ENCODE data around the gene TEAD1. TPM values are rescaled to one million over a fixed set of nuclear protein-coding genes. Genes with fewer than 3 reads are reported as not detected.

The TEAD1 gene
- total and polyA plus RNA-seq, 10 of the 15 experiments (the other 5 are each of a cell fraction or from before 2014, with no cell fraction given): 0.01 to 0.59 (median 0.04) TPM; not detected in 6

GRCh38 chr11:12778240-12778905 lies 104.2 kb downstream of the TEAD1 start:
- Histone ChIP-seq H3K27me3 (replicated peaks in 1 of 2; ENCODE audit: control insufficient read depth in 2 of 2, insufficient read depth in 2 of 2, low read length in 1 of 2) (no peaks in the 10 kb centered on the region), H3K4me1 (ENCODE audit: control insufficient read depth, insufficient read depth, low read length) (no peaks in the 10 kb centered on the region), H3K27ac (ENCODE audit: control insufficient read depth, insufficient read depth) (no peak overlapping the region), H3K36me3 (ENCODE audit: control insufficient read depth in 2 of 2, insufficient read depth in 2 of 2, low read length in 1 of 2) (no peaks in the 10 kb centered on the region), H3K9me3 (replicated peaks; ENCODE audit: control insufficient read depth, insufficient read depth, low read length) (no peaks in the 10 kb centered on the region), H3K4me2 (ENCODE audit: control insufficient read depth, insufficient read depth) (no peak overlapping the region), H3K79me2 (ENCODE audit: control insufficient read depth, insufficient read depth, low read length) (no peaks in the 10 kb centered on the region), H4K20me1 (ENCODE audit: control insufficient read depth, insufficient read depth) (no peaks in the 10 kb centered on the region), H3K4me3 (no peak overlapping the region), H2AFZ (ENCODE audit: control insufficient read depth, low read depth, low read length) (no peak overlapping the region), H3K9ac (ENCODE audit: control insufficient read depth, insufficient read depth, low read length) (no peak overlapping the region)
- CTCF ChIA-PET: no interaction called here
- POLR2A ChIA-PET: no interaction called here
- 0% methylated on average over 2 of the region's 2 CpGs for WGBS (ENCODE audit: insufficient coverage, insufficient replicate concordance, low lambda C conversion rate, missing lambda C conversion rate)
- SMC1A ChIA-PET (ENCODE audit: uncharacterized antibody, unreplicated experiment): interaction anchor here (1.2 kb wide), 1 partner anchor 13 kb away, joined by 3 read pairs; no protein-coding TSS in a partner anchor
- intact Hi-C loops (cut with micrococcal nuclease; ENCODE audit: unreplicated experiment) (no loop called here), in situ Hi-C loops (cut with MboI) (no loop called here)
- no peak for DNase-seq (ENCODE audit: low read depth, low spot score)
- no TSS peak for BruUV-seq (replicated peaks)
- FAIRE-seq: no peak
- RAD21 ChIA-PET (ENCODE audit: unreplicated experiment): no interaction called here
- ATAC-seq: no peak
- TF ChIP-seq, protein P1, sequence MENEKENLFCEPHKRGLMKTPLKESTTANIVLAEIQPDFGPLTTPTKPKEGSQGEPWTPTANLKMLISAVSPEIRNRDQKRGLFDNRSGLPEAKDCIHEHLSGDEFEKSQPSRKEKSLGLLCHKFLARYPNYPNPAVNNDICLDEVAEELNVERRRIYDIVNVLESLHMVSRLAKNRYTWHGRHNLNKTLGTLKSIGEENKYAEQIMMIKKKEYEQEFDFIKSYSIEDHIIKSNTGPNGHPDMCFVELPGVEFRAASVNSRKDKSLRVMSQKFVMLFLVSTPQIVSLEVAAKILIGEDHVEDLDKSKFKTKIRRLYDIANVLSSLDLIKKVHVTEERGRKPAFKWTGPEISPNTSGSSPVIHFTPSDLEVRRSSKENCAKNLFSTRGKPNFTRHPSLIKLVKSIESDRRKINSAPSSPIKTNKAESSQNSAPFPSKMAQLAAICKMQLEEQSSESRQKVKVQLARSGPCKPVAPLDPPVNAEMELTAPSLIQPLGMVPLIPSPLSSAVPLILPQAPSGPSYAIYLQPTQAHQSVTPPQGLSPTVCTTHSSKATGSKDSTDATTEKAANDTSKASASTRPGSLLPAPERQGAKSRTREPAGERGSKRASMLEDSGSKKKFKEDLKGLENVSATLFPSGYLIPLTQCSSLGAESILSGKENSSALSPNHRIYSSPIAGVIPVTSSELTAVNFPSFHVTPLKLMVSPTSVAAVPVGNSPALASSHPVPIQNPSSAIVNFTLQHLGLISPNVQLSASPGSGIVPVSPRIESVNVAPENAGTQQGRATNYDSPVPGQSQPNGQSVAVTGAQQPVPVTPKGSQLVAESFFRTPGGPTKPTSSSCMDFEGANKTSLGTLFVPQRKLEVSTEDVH (IDR thresholded peaks at IDR 0.05; ENCODE audit: low read depth, partially characterized antibody): no peak
- TF ChIP-seq SREBF1 (IDR thresholded peaks at IDR 0.05; ENCODE audit: low read length) (no peak), MEF2B (IDR thresholded peaks at IDR 0.05; ENCODE audit: partially characterized antibody, poor library complexity, severe bottlenecking) (no peak), CHD1 (IDR thresholded peaks at IDR 0.05; ENCODE audit: low read depth, low read length) (no peak), BACH1 (IDR thresholded peaks at IDR 0.05; ENCODE audit: borderline replicate concordance) (no peak), DPF2 (IDR thresholded peaks at IDR 0.05) (no peak), ZNF384 (IDR thresholded peaks at IDR 0.05; ENCODE audit: borderline replicate concordance, low read depth, low read length) (no peak), MEF2A (IDR thresholded peaks at IDR 0.05; ENCODE audit: insufficient read depth, low read depth, low read length) (no peak), USF1 (IDR thresholded peaks at IDR 0.05; ENCODE audit: borderline replicate concordance, extremely low read length, insufficient read depth, low read depth, low read length) (no peak), MYB (IDR thresholded peaks at IDR 0.05; ENCODE audit: borderline replicate concordance, low read depth, low read length) (no peak), SMAD1 (IDR thresholded peaks at IDR 0.05; ENCODE audit: low read depth, partially characterized antibody) (no peak), CREB1 (IDR thresholded peaks at IDR 0.05; ENCODE audit: low read depth) (no peak), ZNF217 (IDR thresholded peaks at IDR 0.05) (no peak), ZSCAN29 (IDR thresholded peaks at IDR 0.05) (no peak)
- TF ChIP-seq, protein P2, sequence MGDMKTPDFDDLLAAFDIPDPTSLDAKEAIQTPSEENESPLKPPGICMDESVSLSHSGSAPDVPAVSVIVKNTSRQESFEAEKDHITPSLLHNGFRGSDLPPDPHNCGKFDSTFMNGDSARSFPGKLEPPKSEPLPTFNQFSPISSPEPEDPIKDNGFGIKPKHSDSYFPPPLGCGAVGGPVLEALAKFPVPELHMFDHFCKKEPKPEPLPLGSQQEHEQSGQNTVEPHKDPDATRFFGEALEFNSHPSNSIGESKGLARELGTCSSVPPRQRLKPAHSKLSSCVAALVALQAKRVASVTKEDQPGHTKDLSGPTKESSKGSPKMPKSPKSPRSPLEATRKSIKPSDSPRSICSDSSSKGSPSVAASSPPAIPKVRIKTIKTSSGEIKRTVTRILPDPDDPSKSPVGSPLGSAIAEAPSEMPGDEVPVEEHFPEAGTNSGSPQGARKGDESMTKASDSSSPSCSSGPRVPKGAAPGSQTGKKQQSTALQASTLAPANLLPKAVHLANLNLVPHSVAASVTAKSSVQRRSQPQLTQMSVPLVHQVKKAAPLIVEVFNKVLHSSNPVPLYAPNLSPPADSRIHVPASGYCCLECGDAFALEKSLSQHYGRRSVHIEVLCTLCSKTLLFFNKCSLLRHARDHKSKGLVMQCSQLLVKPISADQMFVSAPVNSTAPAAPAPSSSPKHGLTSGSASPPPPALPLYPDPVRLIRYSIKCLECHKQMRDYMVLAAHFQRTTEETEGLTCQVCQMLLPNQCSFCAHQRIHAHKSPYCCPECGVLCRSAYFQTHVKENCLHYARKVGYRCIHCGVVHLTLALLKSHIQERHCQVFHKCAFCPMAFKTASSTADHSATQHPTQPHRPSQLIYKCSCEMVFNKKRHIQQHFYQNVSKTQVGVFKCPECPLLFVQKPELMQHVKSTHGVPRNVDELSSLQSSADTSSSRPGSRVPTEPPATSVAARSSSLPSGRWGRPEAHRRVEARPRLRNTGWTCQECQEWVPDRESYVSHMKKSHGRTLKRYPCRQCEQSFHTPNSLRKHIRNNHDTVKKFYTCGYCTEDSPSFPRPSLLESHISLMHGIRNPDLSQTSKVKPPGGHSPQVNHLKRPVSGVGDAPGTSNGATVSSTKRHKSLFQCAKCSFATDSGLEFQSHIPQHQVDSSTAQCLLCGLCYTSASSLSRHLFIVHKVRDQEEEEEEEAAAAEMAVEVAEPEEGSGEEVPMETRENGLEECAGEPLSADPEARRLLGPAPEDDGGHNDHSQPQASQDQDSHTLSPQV (IDR thresholded peaks at IDR 0.05): no peak
- TF ChIP-seq, protein P3, sequence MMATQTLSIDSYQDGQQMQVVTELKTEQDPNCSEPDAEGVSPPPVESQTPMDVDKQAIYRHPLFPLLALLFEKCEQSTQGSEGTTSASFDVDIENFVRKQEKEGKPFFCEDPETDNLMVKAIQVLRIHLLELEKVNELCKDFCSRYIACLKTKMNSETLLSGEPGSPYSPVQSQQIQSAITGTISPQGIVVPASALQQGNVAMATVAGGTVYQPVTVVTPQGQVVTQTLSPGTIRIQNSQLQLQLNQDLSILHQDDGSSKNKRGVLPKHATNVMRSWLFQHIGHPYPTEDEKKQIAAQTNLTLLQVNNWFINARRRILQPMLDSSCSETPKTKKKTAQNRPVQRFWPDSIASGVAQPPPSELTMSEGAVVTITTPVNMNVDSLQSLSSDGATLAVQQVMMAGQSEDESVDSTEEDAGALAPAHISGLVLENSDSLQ (IDR thresholded peaks at IDR 0.05): no peak
